Measurements from ENCODE around the gene ZNF223. TPM values are rescaled to one million over a fixed set of nuclear protein-coding genes. Genes with fewer than 3 reads are reported as not detected.

Gene ZNF223
- total RNA-seq, 2 donors from 2014 or later, result 0.67 to 2.5 TPM

GRCh38 chr19:44093931-44094765, 42.3 kb downstream of the ZNF223 start, which contains the start of gene ZNF224:
Gene ZNF224, plus strand, starts transcription at chr19:44094361. Its CDS starts 3,513 bp downstream, at chr19:44097874.
- H3K27ac Mint-ChIP-seq, result peak within 1 kb of the TSS; percentile 88 to 94
- ATAC-seq (peak; percentile 96 to 98), DNase-seq (ENCODE audit: low spot score) (peak; percentile 90)
- H3K4me1 Mint-ChIP-seq (ENCODE audit: low read depth in 2 of 2), result peaks cover 16% of the 10 kb centered on the region in 2 donors
- H3K9me3 Mint-ChIP-seq, result no peaks in the 10 kb centered on the region
- peaks cover 18% of the 10 kb centered on the region for H3K36me3 Mint-ChIP-seq
- peak within 1 kb of the TSS; percentile 98 for H3K4me3 Mint-ChIP-seq
- H3K27me3 Mint-ChIP-seq, result no peaks in the 10 kb centered on the region

GRCh38 chr19:44107751-44108150, 55.9 kb downstream of the ZNF223 start:
- Mint-ChIP-seq H3K27me3 (no peaks in the 10 kb centered on the region), H3K36me3 (peaks cover 67% of the 10 kb centered on the region), H3K27ac (no peak overlapping the region), H3K4me3 (no peak overlapping the region), H3K9me3 (peaks cover 30% of the 10 kb centered on the region), H3K4me1 (ENCODE audit: low read depth in 2 of 2) (peaks cover 10 to 11% of the 10 kb centered on the region in 2 donors)
- no peak for DNase-seq (ENCODE audit: low spot score)
- no peak for ATAC-seq

- H3K4me1 Mint-ChIP-seq (ENCODE audit: low read depth in 2 of 2), result peaks cover 22% of the 10 kb centered on the region in 2 donors
- peaks cover 24% of the 10 kb centered on the region for H3K9me3 Mint-ChIP-seq
- DNase-seq (ENCODE audit: low spot score), result no peak
- H3K27ac Mint-ChIP-seq, result no peak overlapping the region
- no peak for ATAC-seq
- peaks cover 50% of the 10 kb centered on the region for H3K36me3 Mint-ChIP-seq
- no peak overlapping the region for H3K4me3 Mint-ChIP-seq
- H3K27me3 Mint-ChIP-seq, result no peaks in the 10 kb centered on the region
These were observed 57.6 kb downstream of the ZNF223 start for GRCh38 chr19:44109458-44109857.

- Mint-ChIP-seq H3K36me3 (peaks cover 35% of the 10 kb centered on the region), H3K4me3 (peak overlapping the region; percentile 99), H3K27me3 (no peaks in the 10 kb centered on the region), H3K9me3 (peaks cover 18% of the 10 kb centered on the region), H3K4me1 (ENCODE audit: low read depth in 2 of 2) (peaks cover 22% of the 10 kb centered on the region in 2 donors), H3K27ac (peak overlapping the region in 1 of 2 donors; percentile 93)
- ATAC-seq, result peak in 1 of 2 donors; percentile 54
- peak; percentile 67 for DNase-seq (ENCODE audit: low spot score)
These were observed 60.2 kb downstream of the ZNF223 start for GRCh38 chr19:44111910-44112463.

GRCh38 chr19:44112802-44113137, 60.9 kb downstream of the ZNF223 start:
- H3K36me3 Mint-ChIP-seq, result peaks cover 31% of the 10 kb centered on the region
- peaks cover 22% of the 10 kb centered on the region in 2 donors for H3K4me1 Mint-ChIP-seq (ENCODE audit: low read depth in 2 of 2)
- no peaks in the 10 kb centered on the region for H3K27me3 Mint-ChIP-seq
- DNase-seq (ENCODE audit: low spot score) (no peak), ATAC-seq (no peak)
- H3K9me3 Mint-ChIP-seq, result peaks cover 10% of the 10 kb centered on the region
- peak overlapping the region; percentile 82 to 93 for H3K27ac Mint-ChIP-seq
- peak overlapping the region; percentile 99 for H3K4me3 Mint-ChIP-seq

GRCh38 chr19:44113138-44113783, 61.4 kb downstream of the ZNF223 start, which contains the start of gene ZNF225:
Gene ZNF225, plus strand, starts transcription at chr19:44113399. Its CDS starts 2,429 bp downstream, at chr19:44115828.
- DNase-seq (ENCODE audit: low spot score) (peak; percentile 95), ATAC-seq (peak; percentile 99)
- Mint-ChIP-seq H3K4me3 (peak within 1 kb of the TSS; percentile 99), H3K9me3 (peaks cover 6% of the 10 kb centered on the region), H3K27me3 (no peaks in the 10 kb centered on the region), H3K27ac (peak within 1 kb of the TSS; percentile 82 to 93), H3K4me1 (ENCODE audit: low read depth in 2 of 2) (peaks cover 22% of the 10 kb centered on the region in 2 donors), H3K36me3 (peaks cover 26% of the 10 kb centered on the region)

- no peak for DNase-seq (ENCODE audit: low spot score)
- H3K36me3 Mint-ChIP-seq, result peaks cover 25% of the 10 kb centered on the region
- no peak for ATAC-seq
- no peaks in the 10 kb centered on the region for H3K27me3 Mint-ChIP-seq
- H3K4me3 Mint-ChIP-seq, result peak overlapping the region; percentile 99
- H3K27ac Mint-ChIP-seq, result peak overlapping the region; percentile 82 to 93
- H3K9me3 Mint-ChIP-seq, result peaks cover 6% of the 10 kb centered on the region
- H3K4me1 Mint-ChIP-seq (ENCODE audit: low read depth in 2 of 2), result peaks cover 22% of the 10 kb centered on the region in 2 donors
These were observed 62.1 kb downstream of the ZNF223 start for GRCh38 chr19:44113784-44114390.

Other genes starting within 250 kb of the ZNF223 start
- gene LYPD5, start 249.6 kb upstream of the ZNF223 start, total RNA-seq, result under 1 TPM in 1 of 2 donors, not detected in 1; 0.29 TPM
- gene ZNF283, start 224.7 kb upstream of the ZNF223 start, total RNA-seq, result 1 to 10 TPM; 7.2 to 8.3 TPM
- 1 to 10 TPM in 1 of 2 donors, under 1 TPM in 1; 0.81 to 1.1 TPM for gene ZNF404, start 168.1 kb upstream of the ZNF223 start, total RNA-seq
- 10 to 100 TPM; 15.1 to 15.6 TPM for gene ZNF45, start 116.8 kb upstream of the ZNF223 start, total RNA-seq
- 1 to 10 TPM; 3.7 to 5.1 TPM for gene ZNF221, start 100.8 kb upstream of the ZNF223 start, total RNA-seq
- gene ZNF155, start 67.8 kb upstream of the ZNF223 start, total RNA-seq, result 1 to 10 TPM; 6.3 to 7.4 TPM
- 10 to 100 TPM in 1 of 2 donors, 1 to 10 TPM in 1; 6.6 to 11.7 TPM for gene ZNF230, start 49.1 kb upstream of the ZNF223 start, total RNA-seq
- 1 to 10 TPM; 2.2 to 4.8 TPM for gene ZNF222, start 26.7 kb upstream of the ZNF223 start, total RNA-seq
- gene ZNF284, start 20.1 kb downstream of the ZNF223 start, total RNA-seq, result 1 to 10 TPM; 1.6 to 1.8 TPM
- 10 to 100 TPM; 29.0 to 36.1 TPM for gene ZNF224, start 42.3 kb downstream of the ZNF223 start, total RNA-seq
- 1 to 10 TPM; 4.7 to 5.4 TPM for gene ZNF225, start 61.4 kb downstream of the ZNF223 start, total RNA-seq
- gene ZNF234, start 89.5 kb downstream of the ZNF223 start, total RNA-seq, result 1 to 10 TPM; 9.0 TPM
- gene ZNF226, start 113.1 kb downstream of the ZNF223 start, total RNA-seq, result 10 to 100 TPM; 10.6 to 11.8 TPM
- 10 to 100 TPM; 25.9 to 26.0 TPM for gene ZNF227, start 160.5 kb downstream of the ZNF223 start, total RNA-seq
- not detected for gene ZNF233, start 207.8 kb downstream of the ZNF223 start, total RNA-seq